Gastrocnemius medialis (tissue), 4 donors: Measurements from ENCODE around the gene HSH2D. TPM values are rescaled to one million over a fixed set of nuclear protein-coding genes. Genes with fewer than 3 reads are reported as not detected.

Experiments used
- ATAC-seq, 2 donors: fragments of 150-250 bp; one replicate each; pipeline ENCODE4 v1.9.1; 2016
- DNase-seq, 2 donors: peaks; one replicate each; pipeline ENCODE4 v3.0.0-alpha.2; 2019
- H3K27ac ChIP-seq, 4 donors: fragments of 200-600 bp; sonication (generic); 1 replicate in 1 of 4; 2 replicates in 3 of 4; pipeline ENCODE4 v1.5.1; 2016 to 2018; ENCODE audit warnings: mild to moderate bottlenecking in 2 of 4, moderate library complexity in 1 of 4
- H3K27me3 ChIP-seq, 3 donors: fragments of 200-600 bp; sonication (generic) in 2 of 3; 1 replicate in 1 of 3; 2 replicates in 2 of 3; pipeline versions ENCODE4 v1.5.1 to v1.6.0; 2016 to 2019; ENCODE audit warnings: mild to moderate bottlenecking in 1 of 3, moderate library complexity in 1 of 3
- H3K36me3 ChIP-seq, 2 donors: fragments of 200-600 bp; sonication (generic) in 1 of 2; one replicate each; pipeline ENCODE4 v1.5.1; 2017 to 2018
- H3K4me1 ChIP-seq, 2 donors: fragments of 200-600 bp; sonication (generic) in 1 of 2; one replicate each; pipeline ENCODE4 v1.5.1; 2016 to 2017; ENCODE audit warnings: mild to moderate bottlenecking in 2 of 2
- H3K4me3 ChIP-seq, 4 donors: fragments of 200-600 bp; sonication (generic) in 3 of 4; 1 replicate in 1 of 4; 2 replicates in 3 of 4; pipeline ENCODE4 v1.5.1; 2016 to 2019; ENCODE audit warnings: mild to moderate bottlenecking in 2 of 4
- H3K9me3 ChIP-seq, 3 donors: fragments of 200-600 bp; sonication (generic) in 2 of 3; 1 replicate in 1 of 3; 2 replicates in 2 of 3; pipeline ENCODE4 v1.5.1; 2016 to 2019
- CTCF ChIP-seq, 5 experiments: fragments of 450-650 bp in 3 of 5; fragments of 200-600 bp in 2 of 5; sonication (generic) in 2 of 5; IDR thresholded peaks in 4 of 5; conservative IDR thresholded peaks in 1 of 5; 1 replicate in 4 of 5; 2 replicates in 1 of 5; pipeline ENCODE4 v1.5.1; 2016 to 2019; ENCODE audit warnings: antibody characterized with exemption in 5 of 5, mild to moderate bottlenecking in 3 of 5, moderate library complexity in 3 of 5
- POLR2A ChIP-seq, 2 donors: fragments of 450-650 bp; IDR thresholded peaks; one replicate each; pipeline ENCODE4 v1.6.1; 2017; ENCODE audit warnings: antibody characterized with exemption in 2 of 2, mild to moderate bottlenecking in 2 of 2, moderate library complexity in 2 of 2
- in situ Hi-C, 4 donors: fragments of 200-750 bp; cut with MboI; loops; one replicate each; pipeline versions ENCODE4 v1.15.0 to v1.8.0; 2017; ENCODE audit warnings: low sequenced_read_pairs in 4 of 4
- intact Hi-C: fragments of 100-400 bp; cut with DNase I; formaldehyde crosslinking; loops from one replicate; pipeline ENCODE4 v1.15.1; 2023; ENCODE audit warnings: low total_unique reads
- total RNA-seq, 4 donors: library from RNA; depleted of rRNA; stranded (reverse); fragments of >200 nt; gene quantifications; one replicate each; pipeline versions ENCODE4 v1.1.0 to v1.2.3, GENCODE V29; 2016

Gene HSH2D
- total RNA-seq, 4 donors from 2014 or later: not detected

DNA sequence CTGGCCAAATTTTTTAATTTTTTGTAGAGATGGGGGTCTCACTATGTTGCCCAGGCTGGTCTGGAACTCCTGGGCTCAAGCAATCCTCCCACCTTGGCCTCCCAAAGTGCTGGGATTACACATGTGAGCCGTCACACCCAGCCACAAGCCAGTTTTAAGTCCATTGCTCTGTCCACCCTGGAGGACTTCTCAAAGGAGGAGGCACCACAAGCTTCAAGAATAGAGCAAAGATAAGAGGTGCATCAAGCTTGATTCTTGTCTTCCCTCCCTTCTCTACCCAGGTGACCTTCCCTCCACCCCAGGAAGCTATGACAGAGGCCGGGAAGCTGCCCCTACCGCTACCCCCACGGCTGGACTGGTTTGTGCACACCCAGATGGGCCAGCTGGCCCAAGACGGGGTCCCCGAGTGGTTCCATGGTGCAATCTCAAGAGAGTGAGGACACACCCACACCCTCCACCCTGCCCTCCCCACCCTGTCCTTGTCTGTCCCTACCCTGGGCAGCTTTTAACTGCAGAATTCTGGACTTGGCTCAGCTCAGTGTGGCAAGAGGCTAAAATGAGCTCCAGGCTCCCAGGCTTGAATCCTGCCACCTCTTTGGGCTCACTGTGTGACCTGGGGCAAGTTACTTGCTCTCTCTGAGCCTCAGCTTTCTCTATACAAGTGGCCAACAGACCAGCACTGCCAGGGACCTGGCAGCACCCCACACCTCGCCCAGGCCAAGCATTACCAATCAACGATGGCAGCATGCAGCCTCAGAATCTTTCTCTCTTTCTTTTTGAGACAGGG lies 5.2 kb downstream of the HSH2D start:
- no peak for DNase-seq
- ATAC-seq: no peak
- TF ChIP-seq CTCF (IDR thresholded peaks at IDR 0.05 in 4 of 5, conservative IDR thresholded peaks at IDR 0.05 in 1 of 5) (no peak), POLR2A (IDR thresholded peaks at IDR 0.05) (no peak)
- intact Hi-C loops: no loop called here
- Histone ChIP-seq H3K9me3 (no peaks in the 10 kb centered on the region), H3K36me3 (no peaks in the 10 kb centered on the region), H3K27me3 (no peaks in the 10 kb centered on the region), H3K4me1 (no peaks in the 10 kb centered on the region), H3K4me3 (no peak overlapping the region), H3K27ac (no peak overlapping the region)
- in situ Hi-C loops: no loop called here

DNA sequence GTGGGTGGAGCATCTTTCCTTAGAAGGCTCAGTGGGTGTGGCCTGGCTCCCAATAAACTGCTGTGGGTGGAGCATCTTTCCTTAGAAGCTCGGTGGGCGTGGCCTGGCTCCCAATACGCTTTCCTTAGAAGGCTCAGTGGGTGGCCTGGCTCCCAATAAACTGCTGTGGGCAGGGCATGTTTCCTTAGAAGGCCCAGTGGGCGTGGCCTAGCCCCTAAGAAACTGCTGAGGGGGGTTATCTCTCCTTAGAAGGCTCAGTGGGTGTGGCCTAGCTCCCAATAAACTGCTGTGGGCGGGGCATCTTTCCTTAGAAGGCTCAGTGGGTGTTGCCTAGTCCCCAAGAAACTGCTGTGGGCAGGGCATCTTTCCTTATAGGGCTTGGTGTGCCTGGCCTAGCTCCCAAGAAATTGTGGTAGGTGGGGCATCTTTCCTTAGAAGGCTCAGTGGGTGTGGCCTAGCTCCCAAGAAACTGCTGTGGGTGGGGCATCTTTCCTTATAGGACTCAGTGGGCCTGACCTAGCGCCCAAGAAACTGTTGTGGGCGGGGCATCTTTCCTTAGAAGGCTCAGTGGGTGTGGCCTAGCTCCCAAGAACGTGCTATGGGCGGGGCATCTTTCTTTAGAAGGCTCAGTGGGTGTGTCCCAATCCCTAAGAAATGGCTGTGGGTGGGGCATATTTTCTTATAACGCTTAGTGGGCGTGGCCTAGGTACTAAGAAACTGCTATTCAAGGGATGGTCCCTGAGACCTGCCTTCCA lies 10.3 kb downstream of the HSH2D start:
- Histone ChIP-seq H3K27me3 (no peaks in the 10 kb centered on the region), H3K4me3 (no peak overlapping the region), H3K36me3 (no peaks in the 10 kb centered on the region), H3K9me3 (no peaks in the 10 kb centered on the region), H3K27ac (no peak overlapping the region), H3K4me1 (no peaks in the 10 kb centered on the region)
- in situ Hi-C loops: loop anchor here in 2 of 4 donors (25.0 kb wide), 2 partner anchors 541 to 566 kb away; partner anchors contain the start of gene CYP4F8 (in 1 of the 2)
- intact Hi-C loops: no loop called here
- TF ChIP-seq POLR2A (IDR thresholded peaks at IDR 0.05): no peak
- no peak for TF ChIP-seq CTCF (IDR thresholded peaks at IDR 0.05 in 4 of 5, conservative IDR thresholded peaks at IDR 0.05 in 1 of 5)
- DNase-seq: no peak
- no peak for ATAC-seq

DNA sequence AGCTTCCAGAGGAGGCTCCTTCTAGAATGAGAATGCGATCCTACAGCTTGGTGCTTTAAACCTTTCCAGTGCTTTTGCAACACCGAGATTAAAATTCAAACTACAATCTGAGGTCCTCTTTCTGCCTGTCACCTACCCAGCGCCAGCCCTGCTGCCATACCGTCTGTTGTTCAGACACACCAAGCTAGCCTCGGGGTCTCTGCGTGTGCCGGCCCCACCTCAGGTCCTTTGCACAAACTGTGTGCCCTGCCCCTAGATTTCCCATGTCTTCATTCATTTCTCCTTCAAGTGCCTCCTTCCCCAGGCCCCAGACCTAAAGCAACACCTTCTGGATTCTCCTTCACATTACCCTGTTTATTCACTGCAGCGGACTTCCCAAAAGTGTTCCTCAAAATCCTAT lies 11.1 kb downstream of the HSH2D start:
- intact Hi-C loops: no loop called here
- H3K27me3 ChIP-seq: no peaks in the 10 kb centered on the region
- no peak overlapping the region for H3K27ac ChIP-seq
- TF ChIP-seq CTCF (IDR thresholded peaks at IDR 0.05 in 4 of 5, conservative IDR thresholded peaks at IDR 0.05 in 1 of 5): no peak
- TF ChIP-seq POLR2A (IDR thresholded peaks at IDR 0.05): no peak
- H3K36me3 ChIP-seq: no peaks in the 10 kb centered on the region
- H3K4me1 ChIP-seq: no peaks in the 10 kb centered on the region
- in situ Hi-C loops: loop anchor here in 2 of 4 donors (25.0 kb wide), 2 partner anchors 542 to 567 kb away; partner anchors contain the start of gene CYP4F8 (in 1 of the 2)
- H3K4me3 ChIP-seq: no peak overlapping the region
- DNase-seq (no peak), ATAC-seq (no peak)
- no peaks in the 10 kb centered on the region for H3K9me3 ChIP-seq

DNA sequence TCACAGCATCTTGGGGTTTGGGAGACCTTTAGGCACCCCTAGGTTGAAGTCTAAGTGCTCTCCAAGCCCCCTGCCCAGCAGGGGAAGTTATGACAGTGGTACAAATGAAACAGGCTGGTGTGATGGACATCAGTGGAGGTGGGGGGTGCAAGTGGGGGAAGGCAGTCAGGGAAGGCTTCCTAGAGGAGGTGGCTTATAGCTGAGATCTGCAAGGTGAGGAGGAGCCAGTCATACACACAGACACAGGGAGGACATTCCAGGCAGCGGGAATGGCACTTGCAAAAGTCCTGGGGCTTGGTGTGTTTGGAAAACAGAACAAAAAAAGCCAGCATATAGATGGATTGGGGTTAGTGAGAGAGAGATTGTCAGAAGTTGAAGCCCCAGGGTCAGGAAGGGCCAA lies 11.6 kb downstream of the HSH2D start:
- intact Hi-C loops (no loop called here), in situ Hi-C loops (loop anchor here in 2 of 4 donors (25.0 kb wide), 2 partner anchors 543 to 568 kb away; partner anchors contain the start of gene CYP4F8 (in 1 of the 2))
- ATAC-seq: no peak

More for the DNA sequence above, 11.6 kb downstream of the HSH2D start:
- H3K9me3 ChIP-seq: no peaks in the 10 kb centered on the region
- no peak overlapping the region for H3K27ac ChIP-seq
- DNase-seq: no peak
- no peaks in the 10 kb centered on the region for H3K27me3 ChIP-seq
- no peak overlapping the region for H3K4me3 ChIP-seq
- H3K4me1 ChIP-seq: no peaks in the 10 kb centered on the region
- H3K36me3 ChIP-seq: no peaks in the 10 kb centered on the region
- TF ChIP-seq CTCF (IDR thresholded peaks at IDR 0.05 in 4 of 5, conservative IDR thresholded peaks at IDR 0.05 in 1 of 5) (no peak), POLR2A (IDR thresholded peaks at IDR 0.05) (no peak)
